Aorta (tissue), 5 donors: ENCODE results near the gene ANKRD9. TPM values are rescaled to one million over a fixed set of nuclear protein-coding genes. Genes with fewer than 3 reads are reported as not detected.

Experiments
- ATAC-seq: fragments of 200-7000 bp; cut with Tn5 transposase; one replicate; pipeline ENCODE4 v1.9.1; 2022; ENCODE audit warnings: moderate library complexity; ENCODE audit not compliant: low FRiP score
- DNase-seq, 2 donors: peaks; one replicate each; pipeline ENCODE4 v3.0.0-alpha.2; 2020
- H3K27ac ChIP-seq, 2 donors: one replicate each; pipeline ENCODE4 v1.5.1; 2013; ENCODE audit warnings: low read length in 2 of 2, mild to moderate bottlenecking in 2 of 2, moderate library complexity in 2 of 2, control low read depth in 1 of 2, inconsistent platforms in 1 of 2, low read depth in 1 of 2
- H3K27me3 ChIP-seq, 2 donors: one replicate each; pipeline ENCODE4 v1.6.1; 2013; ENCODE audit warnings: control low read depth in 1 of 2, low read length in 1 of 2, mild to moderate bottlenecking in 1 of 2, moderate library complexity in 1 of 2; ENCODE audit not compliant: insufficient read depth in 2 of 2, control insufficient read depth in 1 of 2
- H3K36me3 ChIP-seq, 2 donors: one replicate each; pipeline ENCODE4 v1.6.1; 2013; ENCODE audit warnings: control low read depth in 1 of 2, low read length in 1 of 2, mild to moderate bottlenecking in 1 of 2; ENCODE audit not compliant: insufficient read depth in 2 of 2, control insufficient read depth in 1 of 2
- H3K4me1 ChIP-seq, 2 donors: one replicate each; pipeline ENCODE4 v1.6.1; 2013; ENCODE audit warnings: low read length in 2 of 2, control low read depth in 1 of 2, mild to moderate bottlenecking in 1 of 2, moderate library complexity in 1 of 2; ENCODE audit not compliant: insufficient read depth in 2 of 2, control insufficient read depth in 1 of 2
- H3K4me3 ChIP-seq, 2 donors: one replicate each; pipeline ENCODE4 v1.5.1; 2013; ENCODE audit warnings: low read length in 2 of 2, control low read depth in 1 of 2, mild to moderate bottlenecking in 1 of 2
- H3K9me3 ChIP-seq: one replicate; pipeline ENCODE4 v1.6.1; 2013; ENCODE audit warnings: mild to moderate bottlenecking, low read length; ENCODE audit not compliant: control insufficient read depth
- WGBS, 2 donors: extraction: QIAGEN DNeasy Blood & Tissue Kit; methylation state at CpG; one replicate each; pipeline ENCODE4 v1.1.7; 2013; 5-methylcytosine and 5-hydroxymethylcytosine counted together
- intact Hi-C, 2 donors: fragments of 100-400 bp; cut with DNase I; formaldehyde crosslinking; loops; one replicate each; pipeline versions ENCODE4 v1.14.2 to v1.15.0; 2022
- polyA plus RNA-seq, 2 donors: library from polyadenylated mRNA; stranded (reverse); fragments of 200-250 nt; gene quantifications; one replicate each; pipeline ENCODE4 v1.2.3, GENCODE V29; 2013
- total RNA-seq, 2 donors: library from RNA; stranded (reverse); fragmentation: NEBNext Ultra II Directional; extraction: Animal tissue kit (Norgen Biotek cat#: 25700); gene quantifications; one replicate each; pipeline ENCODE4 v1.2.1, GENCODE V29; 2021
- donor health status: healthy with polysubstance abuse.
- donor health status: Bipolar disorder and iron deficiency.
- donor health status: DM: no; HTN: no; CAD: no.
- donor health status: DM: no; HTN: no; CAD: no.
- donor health status: DM: yes; HTN: yes; CAD: no.

ANKRD9 gene
- total and polyA plus RNA-seq, 4 donors, result 3.0 to 15.0 (median 9.7) TPM

GRCh38 chr14:102479777-102480176 lies 29.8 kb downstream of the ANKRD9 start:
- H3K9me3 ChIP-seq, result no peaks in the 10 kb centered on the region
- H3K36me3 ChIP-seq, result no peaks in the 10 kb centered on the region
- no peak overlapping the region for H3K27ac ChIP-seq
- WGBS, 2 donors, result 37 to 43% methylated on average over 7 of the region's 7 CpGs
- ATAC-seq, result no peak
- no peak overlapping the region for H3K4me3 ChIP-seq
- no peaks in the 10 kb centered on the region for H3K27me3 ChIP-seq
- H3K4me1 ChIP-seq, result no peaks in the 10 kb centered on the region
- DNase-seq, result peak; percentile 53 to 75
- intact Hi-C loops, result no loop called here

- DNase-seq (peak in 1 of 2 donors; percentile 17), ATAC-seq (no peak)
- Histone ChIP-seq H3K4me1 (no peaks in the 10 kb centered on the region), H3K27ac (no peak overlapping the region), H3K4me3 (no peak overlapping the region), H3K9me3 (no peaks in the 10 kb centered on the region), H3K36me3 (no peaks in the 10 kb centered on the region), H3K27me3 (no peaks in the 10 kb centered on the region)
- 93 to 97% methylated on average over 2 of the region's 2 CpGs for WGBS, 2 donors
- intact Hi-C loops, result no loop called here
Measured at GRCh38 chr14:102479107-102479506, 30.5 kb downstream of the ANKRD9 start.

GRCh38 chr14:102474934-102475333 lies 34.6 kb downstream of the ANKRD9 start:
- 39 to 63% methylated on average over 5 of the region's 5 CpGs for WGBS, 2 donors
- Histone ChIP-seq H3K9me3 (no peaks in the 10 kb centered on the region), H3K4me3 (no peak overlapping the region), H3K36me3 (no peaks in the 10 kb centered on the region), H3K27ac (no peak overlapping the region), H3K4me1 (no peaks in the 10 kb centered on the region), H3K27me3 (no peaks in the 10 kb centered on the region)
- DNase-seq (peak; percentile 67 to 71), ATAC-seq (no peak)
- intact Hi-C loops, result no loop called here

GRCh38 chr14:102473559-102473958 lies 36.0 kb downstream of the ANKRD9 start:
- Histone ChIP-seq H3K27ac (no peak overlapping the region), H3K27me3 (no peaks in the 10 kb centered on the region), H3K36me3 (no peaks in the 10 kb centered on the region), H3K4me3 (no peak overlapping the region), H3K9me3 (no peaks in the 10 kb centered on the region), H3K4me1 (no peaks in the 10 kb centered on the region)
- intact Hi-C loops, result no loop called here
- 95 to 97% methylated on average over 2 of the region's 2 CpGs for WGBS, 2 donors
- no peak for ATAC-seq
- no peak for DNase-seq

GRCh38 chr14:102472791-102473150 lies 36.8 kb downstream of the ANKRD9 start:
- 83 to 85% methylated on average over 9 of the region's 9 CpGs for WGBS, 2 donors
- intact Hi-C loops, result no loop called here
- H3K4me1 ChIP-seq, result no peaks in the 10 kb centered on the region
- peak; percentile 33 to 41 for DNase-seq
- H3K4me3 ChIP-seq, result no peak overlapping the region
- no peaks in the 10 kb centered on the region for H3K36me3 ChIP-seq
- H3K27ac ChIP-seq, result no peak overlapping the region
- no peaks in the 10 kb centered on the region for H3K27me3 ChIP-seq
- no peak for ATAC-seq
- H3K9me3 ChIP-seq, result no peaks in the 10 kb centered on the region

GRCh38 chr14:102471921-102472790 lies 37.4 kb downstream of the ANKRD9 start:
- Histone ChIP-seq H3K9me3 (no peaks in the 10 kb centered on the region), H3K4me3 (no peak overlapping the region), H3K36me3 (no peaks in the 10 kb centered on the region), H3K27me3 (no peaks in the 10 kb centered on the region), H3K4me1 (no peaks in the 10 kb centered on the region), H3K27ac (no peak overlapping the region)
- WGBS, 2 donors, result 91 to 92% methylated on average over 8 of the region's 8 CpGs
- ATAC-seq (no peak), DNase-seq (peak; percentile 12 to 21)
- intact Hi-C loops, result no loop called here

GRCh38 chr14:102469261-102469660 lies 40.3 kb downstream of the ANKRD9 start:
- Histone ChIP-seq H3K27ac (no peak overlapping the region), H3K9me3 (no peaks in the 10 kb centered on the region), H3K36me3 (peaks cover 0 to 4% of the 10 kb centered on the region in 2 donors), H3K4me3 (no peak overlapping the region), H3K4me1 (no peaks in the 10 kb centered on the region), H3K27me3 (no peaks in the 10 kb centered on the region)
- no peak for ATAC-seq
- intact Hi-C loops, result no loop called here
- no peak for DNase-seq
- 96 to 97% methylated on average over 1 of the region's 1 CpG for WGBS, 2 donors

DNA sequence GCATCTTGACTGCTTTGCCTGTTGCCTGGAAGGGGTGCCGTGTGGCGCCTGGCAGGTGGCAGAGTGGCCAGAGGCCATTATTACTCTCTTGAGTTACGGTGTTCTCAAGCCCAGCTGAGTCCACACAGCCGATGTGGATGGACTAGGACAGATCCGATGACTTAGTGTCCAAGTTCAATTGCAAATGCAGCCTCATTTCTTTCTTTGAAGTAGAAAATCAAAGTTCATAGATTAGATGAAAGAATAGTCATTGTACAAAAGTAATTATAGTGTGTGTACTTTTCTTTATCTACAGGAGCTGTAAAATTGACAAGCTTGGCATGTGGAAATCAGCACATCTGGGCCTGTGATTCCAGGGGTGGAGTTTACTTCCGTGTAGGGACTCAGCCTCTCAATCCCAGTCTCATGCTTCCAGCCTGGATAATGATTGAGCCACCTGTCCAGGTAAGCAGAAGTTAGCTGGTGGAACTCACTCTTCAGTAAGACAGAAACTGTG lies 44.7 kb downstream of the ANKRD9 start:
- intact Hi-C loops, result no loop called here
- H3K4me3 ChIP-seq, result no peak overlapping the region
- DNase-seq, result peak in 1 of 2 donors; percentile 26
- no peaks in the 10 kb centered on the region for H3K4me1 ChIP-seq
- no peak overlapping the region for H3K27ac ChIP-seq
- 90 to 91% methylated on average over 6 of the region's 6 CpGs for WGBS, 2 donors
- H3K27me3 ChIP-seq, result no peaks in the 10 kb centered on the region
- H3K36me3 ChIP-seq, result peaks cover 0 to 4% of the 10 kb centered on the region in 2 donors
- H3K9me3 ChIP-seq, result no peaks in the 10 kb centered on the region
- no peak for ATAC-seq

DNA sequence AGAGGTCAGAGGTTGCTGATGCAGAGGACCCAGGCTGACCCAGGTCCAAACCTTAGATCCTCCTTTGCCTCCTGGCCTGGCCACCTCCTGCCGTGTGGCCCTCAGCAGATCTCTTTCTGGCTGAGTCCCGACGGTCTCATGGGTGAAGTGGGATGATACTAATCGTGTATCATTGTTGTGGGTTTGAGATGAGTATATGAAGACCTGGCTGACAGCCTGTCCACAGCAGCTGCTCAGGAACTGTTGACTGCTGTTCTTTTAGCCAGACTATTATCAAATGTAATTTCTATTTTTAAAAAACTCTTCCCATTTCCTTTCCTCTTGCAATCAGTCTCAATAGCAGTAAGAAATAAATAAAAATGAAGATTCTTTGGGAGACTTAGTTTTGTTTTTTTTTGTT lies 45.6 kb downstream of the ANKRD9 start:
- no peaks in the 10 kb centered on the region for H3K4me1 ChIP-seq
- H3K27ac ChIP-seq, result no peak overlapping the region
- no peak for ATAC-seq
- H3K27me3 ChIP-seq, result no peaks in the 10 kb centered on the region
- peaks cover 0 to 4% of the 10 kb centered on the region in 2 donors for H3K36me3 ChIP-seq
- no peaks in the 10 kb centered on the region for H3K9me3 ChIP-seq
- 94 to 95% methylated on average over 4 of the region's 4 CpGs for WGBS, 2 donors
- no peak overlapping the region for H3K4me3 ChIP-seq
- peak in 1 of 2 donors; percentile 8 for DNase-seq
- intact Hi-C loops, result no loop called here
